Spleen (tissue), 7 donors: Measurements from ENCODE around the gene SLAIN2.
"Not testable (repeated sequence)": the region's sequence is repeated elsewhere in the genome, so short reads cannot be mapped to it uniquely, and the experiment has no call there.

Source experiments
- POLR2A ChIP-seq, 3 donors: fragments of 450-650 bp; IDR thresholded peaks; one replicate each; pipeline ENCODE4 v1.5.1; 2017; ENCODE audit warnings: antibody characterized with exemption in 3 of 3, mild to moderate bottlenecking in 1 of 3
- POLR2AphosphoS5 ChIP-seq, 3 donors: sonication (generic); formaldehyde crosslinking; IDR thresholded peaks; one replicate each; pipeline ENCODE4 v1.5.1; 2017; ENCODE audit warnings: antibody characterized with exemption in 3 of 3
- TF ChIP-seq, protein P1 (sequence below), 11 experiments: fragments of 200-600 bp in 7 of 11; fragments of 450-650 bp in 4 of 11; sonication (generic) in 4 of 11; IDR thresholded peaks in 8 of 11; conservative IDR thresholded peaks in 3 of 11; 1 replicate in 7 of 11; 2 replicates in 4 of 11; pipeline versions ENCODE4 v1.4.0 to v1.8.0; 2016 to 2021; ENCODE audit warnings: antibody characterized with exemption in 11 of 11, inconsistent platforms in 4 of 11, mild to moderate bottlenecking in 1 of 11
- donor health status: DM: no; HTN: no; CAD: no; lungs with moderate emphysema.
- donor health status: DM: no; HTN: no; CAD: no.
- donor health status: DM: no; HTN: no; CAD: no.

DNA sequence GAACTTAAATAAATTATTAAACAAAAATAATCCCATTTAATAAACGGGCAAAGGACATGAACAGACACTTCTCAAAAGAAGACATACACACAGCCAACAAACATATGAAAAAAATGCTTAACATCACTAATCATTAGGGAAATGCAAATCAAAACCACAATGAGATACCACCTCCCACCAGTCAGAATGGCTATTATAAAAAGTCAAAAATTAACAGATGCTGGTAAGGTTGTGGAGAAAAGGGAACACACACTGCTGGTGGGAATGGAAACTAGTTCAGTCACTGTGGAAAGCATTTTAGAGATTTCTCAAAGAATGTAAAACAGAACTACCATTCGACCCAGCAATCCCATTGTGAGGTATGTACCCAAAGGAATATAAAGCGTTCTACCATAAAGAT lies 110.3 kb downstream of the SLAIN2 start:
- TF ChIP-seq, protein P1, sequence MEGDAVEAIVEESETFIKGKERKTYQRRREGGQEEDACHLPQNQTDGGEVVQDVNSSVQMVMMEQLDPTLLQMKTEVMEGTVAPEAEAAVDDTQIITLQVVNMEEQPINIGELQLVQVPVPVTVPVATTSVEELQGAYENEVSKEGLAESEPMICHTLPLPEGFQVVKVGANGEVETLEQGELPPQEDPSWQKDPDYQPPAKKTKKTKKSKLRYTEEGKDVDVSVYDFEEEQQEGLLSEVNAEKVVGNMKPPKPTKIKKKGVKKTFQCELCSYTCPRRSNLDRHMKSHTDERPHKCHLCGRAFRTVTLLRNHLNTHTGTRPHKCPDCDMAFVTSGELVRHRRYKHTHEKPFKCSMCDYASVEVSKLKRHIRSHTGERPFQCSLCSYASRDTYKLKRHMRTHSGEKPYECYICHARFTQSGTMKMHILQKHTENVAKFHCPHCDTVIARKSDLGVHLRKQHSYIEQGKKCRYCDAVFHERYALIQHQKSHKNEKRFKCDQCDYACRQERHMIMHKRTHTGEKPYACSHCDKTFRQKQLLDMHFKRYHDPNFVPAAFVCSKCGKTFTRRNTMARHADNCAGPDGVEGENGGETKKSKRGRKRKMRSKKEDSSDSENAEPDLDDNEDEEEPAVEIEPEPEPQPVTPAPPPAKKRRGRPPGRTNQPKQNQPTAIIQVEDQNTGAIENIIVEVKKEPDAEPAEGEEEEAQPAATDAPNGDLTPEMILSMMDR (IDR thresholded peaks at IDR 0.05 in 8 of 11, conservative IDR thresholded peaks at IDR 0.05 in 3 of 11): not testable (repeated sequence)
- not testable (repeated sequence) for TF ChIP-seq POLR2A, POLR2AphosphoS5 (IDR thresholded peaks at IDR 0.05)
